ENCODE data around the gene CFI. TPM values are rescaled to one million over a fixed set of nuclear protein-coding genes. Genes with fewer than 3 reads are reported as not detected.

CFI gene
- total RNA-seq, 4 donors from 2014 or later, result 2.0 to 10.1 (median 3.7) TPM; not detected in 1

DNA sequence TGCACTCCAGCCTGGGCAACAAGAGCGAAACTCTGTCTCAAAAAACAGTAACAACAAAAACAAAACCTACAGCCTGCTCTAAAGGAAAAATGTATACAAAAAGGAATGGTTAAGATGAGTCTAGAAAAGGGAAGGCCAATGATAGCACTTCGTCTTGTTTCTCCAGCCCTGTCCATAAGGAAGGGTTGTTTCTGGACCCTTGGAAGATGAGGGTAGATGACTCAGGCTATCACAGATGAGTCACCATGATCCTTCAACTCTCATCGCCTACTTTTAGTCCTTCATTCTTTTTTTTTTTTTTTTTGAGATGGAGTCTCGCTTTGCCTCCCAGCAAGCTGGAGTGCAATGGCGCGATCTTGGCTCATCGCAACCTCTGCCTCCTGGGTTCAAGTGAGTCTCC, 80.8 kb downstream of the CFI start:
- peaks cover 11% of the 10 kb centered on the region for H3K36me3 ChIP-seq
- no peaks in the 10 kb centered on the region for H3K9me3 ChIP-seq
- H3K4me1 ChIP-seq, result no peaks in the 10 kb centered on the region
- WGBS, result 96% methylated on average over 7 of the region's 7 CpGs
- DNase-seq (ENCODE audit: low spot score in 2 of 2), result no peak
- TF ChIP-seq CTCF (IDR thresholded peaks at IDR 0.05) (no peak), POLR2AphosphoS5 (IDR thresholded peaks at IDR 0.05) (no peak), EP300 (IDR thresholded peaks at IDR 0.05) (no peak), POLR2A (IDR thresholded peaks at IDR 0.05) (no peak)
- H3K27me3 ChIP-seq, result no peaks in the 10 kb centered on the region
- no peak overlapping the region for H3K27ac ChIP-seq
- H3K4me3 ChIP-seq, result no peak overlapping the region

GRCh38 chr4:109719604-109720003, 82.2 kb downstream of the CFI start:
- no peak for TF ChIP-seq CTCF (IDR thresholded peaks at IDR 0.05)
- TF ChIP-seq POLR2A (IDR thresholded peaks at IDR 0.05), result no peak
- no peak for TF ChIP-seq POLR2AphosphoS5 (IDR thresholded peaks at IDR 0.05)
- TF ChIP-seq EP300 (IDR thresholded peaks at IDR 0.05), result no peak
- Histone ChIP-seq H3K9me3 (no peaks in the 10 kb centered on the region), H3K4me1 (no peaks in the 10 kb centered on the region), H3K4me3 (no peak overlapping the region), H3K36me3 (peaks cover 21% of the 10 kb centered on the region), H3K27ac (no peak overlapping the region), H3K27me3 (no peaks in the 10 kb centered on the region)
- no peak for DNase-seq (ENCODE audit: low spot score in 2 of 2)
- WGBS, result 87% methylated on average over 4 of the region's 4 CpGs

DNA sequence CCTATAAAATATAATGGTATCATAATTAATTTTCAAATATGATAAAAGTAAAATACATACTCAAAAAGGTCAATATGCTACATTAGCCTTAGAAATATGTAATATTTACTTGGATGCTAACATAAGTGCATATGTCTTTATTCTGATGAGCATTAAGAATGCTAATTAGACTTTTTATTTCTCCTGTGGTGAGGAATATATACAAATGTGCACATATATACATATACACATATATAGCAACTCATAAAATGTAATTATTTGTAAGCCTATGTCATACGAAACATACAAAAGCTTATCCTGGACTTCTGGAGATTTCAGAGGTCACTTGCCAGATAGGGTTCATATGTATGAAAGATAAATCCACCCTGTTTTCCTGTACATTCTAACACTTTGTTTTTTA, 83.0 kb downstream of the CFI start:
- no peak overlapping the region for H3K27ac ChIP-seq
- no peaks in the 10 kb centered on the region for H3K4me1 ChIP-seq
- H3K27me3 ChIP-seq, result no peaks in the 10 kb centered on the region
- TF ChIP-seq CTCF (IDR thresholded peaks at IDR 0.05) (no peak), POLR2A (IDR thresholded peaks at IDR 0.05) (no peak), EP300 (IDR thresholded peaks at IDR 0.05) (no peak), POLR2AphosphoS5 (IDR thresholded peaks at IDR 0.05) (no peak)
- no peak for DNase-seq (ENCODE audit: low spot score in 2 of 2)
- H3K4me3 ChIP-seq, result no peak overlapping the region
- H3K36me3 ChIP-seq, result peaks cover 25% of the 10 kb centered on the region
- 91% methylated on average over 1 of the region's 1 CpG for WGBS
- no peaks in the 10 kb centered on the region for H3K9me3 ChIP-seq

DNA sequence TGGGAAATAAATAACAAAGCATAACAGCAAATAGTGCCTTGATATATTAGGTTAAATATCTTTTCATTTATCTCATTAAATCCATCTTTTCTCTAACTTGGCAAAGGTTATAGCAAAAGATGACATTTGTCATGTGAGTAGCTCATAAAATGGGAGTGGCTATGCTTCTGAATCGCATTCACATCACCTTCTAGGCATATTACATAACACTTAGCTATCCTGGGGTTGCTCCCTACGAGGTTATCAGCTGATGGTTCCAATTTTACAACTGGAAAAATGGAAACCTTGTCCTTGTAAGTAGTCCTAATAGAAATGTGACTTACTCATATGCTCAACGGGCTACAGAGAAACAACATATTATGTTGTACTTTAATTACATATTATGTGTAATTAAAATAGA, 88.3 kb downstream of the CFI start:
- no peak for DNase-seq (ENCODE audit: low spot score in 2 of 2)

DNA sequence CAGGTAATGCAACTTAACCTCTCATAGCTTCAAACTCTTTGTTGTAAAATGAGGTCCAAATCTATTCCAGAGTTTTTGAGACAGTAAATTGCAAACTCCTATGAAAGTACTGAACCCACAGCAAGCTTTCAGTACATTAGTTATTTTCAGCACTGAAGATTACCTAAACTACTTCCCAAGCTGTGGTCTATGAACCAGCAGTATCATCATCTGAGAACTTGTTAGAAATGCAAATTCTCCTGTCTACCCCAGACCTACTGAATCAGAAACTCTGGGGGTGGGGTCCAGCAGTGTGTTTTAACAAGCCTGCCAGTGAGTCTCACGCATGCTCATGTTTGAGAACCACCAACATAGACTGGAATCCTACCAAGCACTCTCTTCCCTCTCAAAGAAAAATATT, 92.8 kb downstream of the CFI start:
- Histone ChIP-seq H3K27me3 (no peaks in the 10 kb centered on the region), H3K27ac (no peak overlapping the region), H3K4me1 (peaks cover 1% of the 10 kb centered on the region), H3K4me3 (no peak overlapping the region), H3K9me3 (no peaks in the 10 kb centered on the region), H3K36me3 (peaks cover 27% of the 10 kb centered on the region)
- WGBS, result 79% methylated on average over 1 of the region's 1 CpG
- no peak for DNase-seq (ENCODE audit: low spot score in 2 of 2)
- TF ChIP-seq CTCF (IDR thresholded peaks at IDR 0.05) (no peak), POLR2A (IDR thresholded peaks at IDR 0.05) (no peak)

More for the DNA sequence above, 88.3 kb downstream of the CFI start:
- WGBS, result 73% methylated on average over 3 of the region's 3 CpGs
- no peak overlapping the region for H3K4me3 ChIP-seq
- H3K27ac ChIP-seq, result no peak overlapping the region
- H3K36me3 ChIP-seq, result peaks cover 45% of the 10 kb centered on the region
- no peaks in the 10 kb centered on the region for H3K4me1 ChIP-seq
- H3K27me3 ChIP-seq, result no peaks in the 10 kb centered on the region
- no peaks in the 10 kb centered on the region for H3K9me3 ChIP-seq
- TF ChIP-seq POLR2A (IDR thresholded peaks at IDR 0.05), result no peak
- no peak for TF ChIP-seq POLR2AphosphoS5 (IDR thresholded peaks at IDR 0.05)
- no peak for TF ChIP-seq CTCF (IDR thresholded peaks at IDR 0.05)
- no peak for TF ChIP-seq EP300 (IDR thresholded peaks at IDR 0.05)

Measured in suprapubic skin (tissue), 4 donors.